ENCODE results near the gene FUNDC1. TPM values are rescaled to one million over a fixed set of nuclear protein-coding genes. Genes with fewer than 3 reads are reported as not detected.

The FUNDC1 gene
- total RNA-seq, 1 experiment from 2014 or later, result 20.9 TPM

DNA sequence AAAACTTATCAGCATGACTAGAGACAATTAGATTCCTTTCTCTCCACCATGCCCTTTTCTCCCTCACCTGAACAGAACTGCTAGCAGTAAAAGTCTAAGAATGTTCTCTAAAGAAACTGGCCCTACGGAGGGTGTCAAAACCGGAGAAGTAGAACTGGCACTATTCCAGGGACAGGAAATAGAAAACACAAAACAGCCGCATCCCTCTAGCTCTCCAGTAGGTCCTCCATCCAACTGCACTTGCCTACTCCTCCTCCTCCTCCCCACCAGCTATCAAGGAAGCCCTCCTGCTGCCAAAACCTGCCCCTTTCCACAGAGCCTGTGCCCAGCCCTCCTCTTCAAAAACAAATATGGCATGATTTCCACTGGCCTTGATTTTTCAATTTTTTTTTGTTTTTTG, 28.4 kb downstream of the FUNDC1 start:
- H3K9ac ChIP-seq (ENCODE audit: extremely low read depth, insufficient read length, low read length), result no peak overlapping the region
- Mint-ChIP-seq H3K36me3 (ENCODE audit: insufficient read depth in 1 of 3, low read depth in 3 of 3) (peaks cover 2 to 14% (median 13%) of the 10 kb centered on the region in 3 experiments; a peak in 6 of 7 replicates), H3K4me3 (no peak overlapping the region), H3K27ac (peak overlapping the region in 1 of 3 experiments; percentile 57; a peak in 1 of 7 replicates), H3K9me3 (peaks cover 55 to 64% of the 10 kb centered on the region in 2 experiments), H3K27me3 (ENCODE audit: low read depth) (no peaks in the 10 kb centered on the region; the same call in 1 of the 2 replicates), H3K4me1 (peaks cover 3% of the 10 kb centered on the region in 2 experiments; a peak in 1 of 4 replicates)
- H2AFZ ChIP-seq (ENCODE audit: low read length), result no peak overlapping the region
- DNase-seq, result no peak
- H4K91ac ChIP-seq (ENCODE audit: insufficient read length, low read depth, low read length), result no peak overlapping the region
- H3T11ph ChIP-seq (ENCODE audit: low read length), result no peak overlapping the region
- no peaks in the 10 kb centered on the region for H3K27me3 ChIP-seq (ENCODE audit: insufficient read depth, low read length)
- no peak overlapping the region for H3K4me2 ChIP-seq (ENCODE audit: insufficient read depth, insufficient read length, low read length)
- H2BK12ac ChIP-seq (ENCODE audit: insufficient read length, low read depth, low read length), result no peak overlapping the region
- H3K23me2 ChIP-seq (ENCODE audit: insufficient read length, low read depth, low read length, poor library complexity, severe bottlenecking), result no peaks in the 10 kb centered on the region
- H3K9me3 ChIP-seq (ENCODE audit: control insufficient read depth, low read depth, low read length), result peaks cover 12% of the 10 kb centered on the region
- no peak overlapping the region for H2BK5ac ChIP-seq (ENCODE audit: insufficient read length, low read length)
- no peak overlapping the region for H3K14ac ChIP-seq (ENCODE audit: insufficient read depth, low read length)
- H3K79me1 ChIP-seq (ENCODE audit: insufficient read depth, low read depth, low read length, poor library complexity, severe bottlenecking), result no peaks in the 10 kb centered on the region
- H2BK20ac ChIP-seq (ENCODE audit: low read depth, low read length, poor library complexity, severe bottlenecking), result no peak overlapping the region
- no peak overlapping the region for H3K18ac ChIP-seq (ENCODE audit: insufficient read length, low read depth, low read length)
- H3K4me1 ChIP-seq (ENCODE audit: insufficient read depth, low read length), result no peaks in the 10 kb centered on the region
- no peaks in the 10 kb centered on the region for H4K20me1 ChIP-seq (ENCODE audit: control insufficient read depth, insufficient read depth, insufficient read length)
- no peak overlapping the region for H2BK120ac ChIP-seq (ENCODE audit: low read depth, low read length, poor library complexity, severe bottlenecking)
- H3K23ac ChIP-seq (ENCODE audit: insufficient read length, low read depth, low read length), result no peak overlapping the region
- H4K8ac ChIP-seq (replicated peaks; ENCODE audit: insufficient read length, low read depth, low read length), result no peak overlapping the region
- no peak overlapping the region for H2BK15ac ChIP-seq (ENCODE audit: low read depth, low read length)
- TF ChIP-seq, protein P1, sequence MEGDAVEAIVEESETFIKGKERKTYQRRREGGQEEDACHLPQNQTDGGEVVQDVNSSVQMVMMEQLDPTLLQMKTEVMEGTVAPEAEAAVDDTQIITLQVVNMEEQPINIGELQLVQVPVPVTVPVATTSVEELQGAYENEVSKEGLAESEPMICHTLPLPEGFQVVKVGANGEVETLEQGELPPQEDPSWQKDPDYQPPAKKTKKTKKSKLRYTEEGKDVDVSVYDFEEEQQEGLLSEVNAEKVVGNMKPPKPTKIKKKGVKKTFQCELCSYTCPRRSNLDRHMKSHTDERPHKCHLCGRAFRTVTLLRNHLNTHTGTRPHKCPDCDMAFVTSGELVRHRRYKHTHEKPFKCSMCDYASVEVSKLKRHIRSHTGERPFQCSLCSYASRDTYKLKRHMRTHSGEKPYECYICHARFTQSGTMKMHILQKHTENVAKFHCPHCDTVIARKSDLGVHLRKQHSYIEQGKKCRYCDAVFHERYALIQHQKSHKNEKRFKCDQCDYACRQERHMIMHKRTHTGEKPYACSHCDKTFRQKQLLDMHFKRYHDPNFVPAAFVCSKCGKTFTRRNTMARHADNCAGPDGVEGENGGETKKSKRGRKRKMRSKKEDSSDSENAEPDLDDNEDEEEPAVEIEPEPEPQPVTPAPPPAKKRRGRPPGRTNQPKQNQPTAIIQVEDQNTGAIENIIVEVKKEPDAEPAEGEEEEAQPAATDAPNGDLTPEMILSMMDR (conservative IDR thresholded peaks at IDR 0.05), result no peak
- H3K56ac ChIP-seq (ENCODE audit: insufficient read length, low read depth, low read length), result no peak overlapping the region
- H3K27ac ChIP-seq (ENCODE audit: insufficient read length, low read depth, low read length), result no peak overlapping the region
- no peak overlapping the region for H2AK5ac ChIP-seq (ENCODE audit: insufficient read length, low read length)
- no peaks in the 10 kb centered on the region for H3K79me2 ChIP-seq (ENCODE audit: insufficient read depth, low read length)
- WGBS (ENCODE audit: extremely low coverage, insufficient read length, low lambda C conversion rate), result no CpG with 5 or more reads among the region's 3 CpGs
- H4K5ac ChIP-seq (ENCODE audit: insufficient read length, low read depth, low read length), result no peak overlapping the region
- no peak overlapping the region for H3K4ac ChIP-seq (ENCODE audit: low read depth, low read length)
